ENCODE results near the gene ATRIP.

ATRIP gene

GRCh38 chr3:48410205-48411040 is 36.1 kb upstream of the ATRIP start:
- no peak for TF ChIP-seq CTCF (IDR thresholded peaks at IDR 0.05; ENCODE audit: low read depth, low read length)
- no peaks in the 10 kb centered on the region for H3K36me3 ChIP-seq

GRCh38 chr3:48411041-48411588 is 35.4 kb upstream of the ATRIP start:
- Histone ChIP-seq H3K4me1 (no peaks in the 10 kb centered on the region), H3K4me3 (ENCODE audit: low read depth, low read length) (no peak overlapping the region), H3K36me3 (no peaks in the 10 kb centered on the region), H3K9me3 (no peaks in the 10 kb centered on the region), H3K27me3 (no peaks in the 10 kb centered on the region)
- no peak for TF ChIP-seq CTCF (IDR thresholded peaks at IDR 0.05; ENCODE audit: low read depth, low read length)
- no peak for DNase-seq

More at GRCh38 chr3:48410205-48411040, 36.1 kb upstream of the ATRIP start:
- no peaks in the 10 kb centered on the region for H3K9me3 ChIP-seq
- H3K4me1 ChIP-seq: no peaks in the 10 kb centered on the region
- H3K27me3 ChIP-seq: no peaks in the 10 kb centered on the region
- DNase-seq: peak; percentile 2
- no peak overlapping the region for H3K4me3 ChIP-seq (ENCODE audit: low read depth, low read length)

- no peak for TF ChIP-seq CTCF (IDR thresholded peaks at IDR 0.05; ENCODE audit: low read depth, low read length)
- Histone ChIP-seq H3K4me1 (no peaks in the 10 kb centered on the region), H3K4me3 (ENCODE audit: low read depth, low read length) (no peak overlapping the region), H3K9me3 (no peaks in the 10 kb centered on the region), H3K36me3 (no peaks in the 10 kb centered on the region), H3K27me3 (no peaks in the 10 kb centered on the region)
- peak; percentile 2 for DNase-seq
Measured at GRCh38 chr3:48411606-48412374, 34.7 kb upstream of the ATRIP start.

GRCh38 chr3:48412375-48413001 is 34.0 kb upstream of the ATRIP start:
- TF ChIP-seq CTCF (IDR thresholded peaks at IDR 0.05; ENCODE audit: low read depth, low read length): no peak
- no peaks in the 10 kb centered on the region for H3K36me3 ChIP-seq
- no peaks in the 10 kb centered on the region for H3K9me3 ChIP-seq

GRCh38 chr3:48413086-48413485 is 33.5 kb upstream of the ATRIP start:
- Histone ChIP-seq H3K4me3 (ENCODE audit: low read depth, low read length) (no peak overlapping the region), H3K36me3 (no peaks in the 10 kb centered on the region), H3K27me3 (no peaks in the 10 kb centered on the region), H3K9me3 (no peaks in the 10 kb centered on the region), H3K4me1 (no peaks in the 10 kb centered on the region)
- no peak for TF ChIP-seq CTCF (IDR thresholded peaks at IDR 0.05; ENCODE audit: low read depth, low read length)
- DNase-seq: peak; percentile 0

More at GRCh38 chr3:48412375-48413001, 34.0 kb upstream of the ATRIP start:
- peak; percentile 0 for DNase-seq
- Histone ChIP-seq H3K4me1 (no peaks in the 10 kb centered on the region), H3K4me3 (ENCODE audit: low read depth, low read length) (no peak overlapping the region), H3K27me3 (no peaks in the 10 kb centered on the region)

All from BE2C (cell line).